ENCODE results near the gene JARID2.

Gene JARID2

DNA sequence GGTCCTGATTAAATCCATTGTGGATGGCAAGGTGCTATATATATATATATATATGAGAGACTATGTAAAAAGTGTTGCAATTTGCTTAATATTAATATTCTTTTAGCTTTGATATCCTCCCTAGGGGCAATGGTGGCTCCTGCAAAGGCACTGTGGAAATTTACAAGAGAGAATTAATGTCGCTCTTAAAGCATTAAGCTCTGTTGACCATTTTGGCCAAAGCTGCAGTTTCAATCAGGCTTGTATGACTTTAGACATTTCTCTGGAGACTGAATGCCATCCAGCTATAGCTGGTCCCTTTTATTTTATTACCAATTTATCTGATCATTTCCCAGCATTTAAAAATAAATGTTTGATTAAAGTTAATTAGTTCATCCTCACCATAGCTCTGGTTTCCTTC is 155.3 kb downstream of the JARID2 start:
- Histone ChIP-seq H3K27ac (ENCODE audit: low read depth, low read length) (no peak overlapping the region), H3K9ac (ENCODE audit: low read length in 5 of 5) (no peak overlapping the region)

DNA sequence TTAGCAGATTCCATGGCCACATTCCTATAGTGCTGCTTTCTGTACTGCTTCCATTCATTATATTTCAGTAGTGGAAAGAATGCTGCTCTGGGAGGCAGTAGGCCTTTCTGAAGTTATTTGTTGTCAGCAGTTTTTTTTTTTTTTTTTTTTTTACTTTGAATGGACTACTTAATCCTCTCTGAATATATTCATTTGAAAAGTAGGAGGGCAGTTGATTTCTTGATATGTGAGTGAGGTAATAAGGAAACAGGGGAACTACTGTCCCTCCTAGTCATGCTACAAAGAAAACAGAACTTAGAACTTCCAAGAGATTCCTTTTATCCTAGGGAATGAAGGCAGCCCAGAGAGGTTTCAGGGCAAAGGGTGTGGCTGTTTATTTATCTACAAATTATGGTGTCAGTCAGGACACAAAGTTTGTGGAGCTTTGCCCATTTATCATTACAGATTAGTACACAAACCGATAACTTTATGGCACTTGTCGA is 155.9 kb downstream of the JARID2 start:
- H3K9me3 ChIP-seq (ENCODE audit: control insufficient read depth in 5 of 5, low read length in 5 of 5): no peaks in the 10 kb centered on the region
- H3K4me3 ChIP-seq (ENCODE audit: low read depth in 1 of 5, low read length in 5 of 5): no peak overlapping the region
- H3K9ac ChIP-seq (ENCODE audit: low read length in 5 of 5): no peak overlapping the region
- no peak overlapping the region for H3K27ac ChIP-seq (ENCODE audit: low read depth, low read length)
- peaks cover 4 to 44% (median 35%) of the 10 kb centered on the region in 5 donors for H3K4me1 ChIP-seq (ENCODE audit: control insufficient read depth in 5 of 5, insufficient read depth in 5 of 5, low read length in 5 of 5)
- no peaks in the 10 kb centered on the region for H3K27me3 ChIP-seq (ENCODE audit: control insufficient read depth in 5 of 5, insufficient read depth in 4 of 5, low read length in 5 of 5)
- H3K36me3 ChIP-seq (ENCODE audit: control insufficient read depth in 5 of 5, insufficient read depth in 5 of 5, low read length in 5 of 5): no peaks in the 10 kb centered on the region

More for the DNA sequence above, 155.3 kb downstream of the JARID2 start:
- peaks cover 4 to 47% (median 35%) of the 10 kb centered on the region in 5 donors for H3K4me1 ChIP-seq (ENCODE audit: control insufficient read depth in 5 of 5, insufficient read depth in 5 of 5, low read length in 5 of 5)
- H3K36me3 ChIP-seq (ENCODE audit: control insufficient read depth in 5 of 5, insufficient read depth in 5 of 5, low read length in 5 of 5): no peaks in the 10 kb centered on the region
- no peaks in the 10 kb centered on the region for H3K27me3 ChIP-seq (ENCODE audit: control insufficient read depth in 5 of 5, insufficient read depth in 4 of 5, low read length in 5 of 5)
- H3K4me3 ChIP-seq (ENCODE audit: low read depth in 1 of 5, low read length in 5 of 5): no peak overlapping the region
- H3K9me3 ChIP-seq (ENCODE audit: control insufficient read depth in 5 of 5, low read length in 5 of 5): no peaks in the 10 kb centered on the region

DNA sequence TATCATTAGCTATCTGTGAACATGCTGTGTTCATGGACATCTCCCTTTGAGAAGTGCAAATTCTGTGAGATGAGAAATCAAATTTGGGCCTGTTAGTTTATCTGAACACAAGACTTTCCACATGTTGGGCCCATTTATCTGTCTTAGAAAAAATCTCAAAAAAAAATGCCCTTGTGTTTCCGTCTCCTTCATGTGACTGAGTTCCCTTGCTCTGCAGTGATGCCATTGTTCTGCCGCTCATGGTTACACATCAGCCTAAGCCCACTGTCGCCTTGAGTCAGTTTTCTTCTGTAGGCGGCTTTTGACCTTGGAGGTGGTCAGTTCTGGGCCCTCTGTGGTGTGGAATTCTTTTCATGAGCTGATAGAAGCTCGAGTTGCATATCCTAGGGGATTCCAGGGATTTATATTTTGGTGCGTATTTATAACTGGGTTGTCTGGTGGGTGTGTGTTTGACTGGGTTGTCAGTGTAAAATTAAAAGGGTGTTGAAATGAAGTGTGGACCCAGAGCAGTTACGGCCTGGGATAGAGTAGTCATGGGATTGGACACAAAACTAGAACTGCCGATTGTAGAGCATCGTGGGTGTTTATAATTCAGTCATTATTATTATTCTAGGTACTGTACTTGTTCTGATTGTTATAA is 156.7 kb downstream of the JARID2 start:
- H3K9ac ChIP-seq (ENCODE audit: low read length in 5 of 5): no peak overlapping the region
- H3K27me3 ChIP-seq (ENCODE audit: control insufficient read depth in 5 of 5, insufficient read depth in 4 of 5, low read length in 5 of 5): no peaks in the 10 kb centered on the region
- H3K36me3 ChIP-seq (ENCODE audit: control insufficient read depth in 5 of 5, insufficient read depth in 5 of 5, low read length in 5 of 5): no peaks in the 10 kb centered on the region
- no peak overlapping the region for H3K4me3 ChIP-seq (ENCODE audit: low read depth in 1 of 5, low read length in 5 of 5)
- H3K27ac ChIP-seq (ENCODE audit: low read depth, low read length): no peak overlapping the region
- H3K4me1 ChIP-seq (ENCODE audit: control insufficient read depth in 5 of 5, insufficient read depth in 5 of 5, low read length in 5 of 5): peaks cover 4 to 40% (median 35%) of the 10 kb centered on the region in 5 donors
- H3K9me3 ChIP-seq (ENCODE audit: control insufficient read depth in 5 of 5, low read length in 5 of 5): no peaks in the 10 kb centered on the region

DNA sequence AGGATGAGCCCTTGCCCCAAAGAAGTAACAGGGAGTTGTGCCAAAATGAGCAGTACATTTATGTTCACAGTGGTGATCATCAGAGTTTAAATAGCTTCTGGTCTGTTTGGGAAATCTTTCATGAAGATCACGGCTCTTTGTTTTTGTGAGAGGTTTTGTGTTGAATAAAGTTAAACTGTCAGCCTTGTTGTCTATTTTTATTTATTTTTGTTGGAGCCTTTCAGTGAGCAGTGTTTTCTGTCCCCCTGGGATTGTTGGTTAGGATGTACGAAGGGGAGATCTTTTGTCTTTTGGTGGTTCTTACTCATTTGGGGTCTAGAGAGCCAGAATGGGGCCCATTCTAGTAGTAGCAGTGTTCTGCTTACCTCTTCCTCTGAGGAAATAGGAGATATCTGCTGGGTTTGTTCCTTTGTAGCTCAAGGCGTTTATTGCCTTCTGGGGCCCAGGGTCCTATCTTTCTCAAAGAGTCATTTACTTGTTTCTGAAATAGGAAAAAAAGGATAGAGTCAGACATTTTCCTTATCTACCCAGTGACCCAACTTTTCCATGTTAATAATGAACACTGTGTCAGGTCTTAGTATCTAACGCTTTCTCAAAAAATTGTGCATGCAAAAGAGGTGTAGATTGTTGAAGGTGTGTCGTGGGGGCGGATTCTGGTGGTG is 157.4 kb downstream of the JARID2 start:
- no peak overlapping the region for H3K9ac ChIP-seq (ENCODE audit: low read length in 5 of 5)
- no peaks in the 10 kb centered on the region for H3K9me3 ChIP-seq (ENCODE audit: control insufficient read depth in 5 of 5, low read length in 5 of 5)
- H3K4me3 ChIP-seq (ENCODE audit: low read depth in 1 of 5, low read length in 5 of 5): no peak overlapping the region
- H3K36me3 ChIP-seq (ENCODE audit: control insufficient read depth in 5 of 5, insufficient read depth in 5 of 5, low read length in 5 of 5): no peaks in the 10 kb centered on the region
- no peaks in the 10 kb centered on the region for H3K27me3 ChIP-seq (ENCODE audit: control insufficient read depth in 5 of 5, insufficient read depth in 4 of 5, low read length in 5 of 5)
- H3K4me1 ChIP-seq (ENCODE audit: control insufficient read depth in 5 of 5, insufficient read depth in 5 of 5, low read length in 5 of 5): peaks cover 4 to 39% (median 35%) of the 10 kb centered on the region in 5 donors
- no peak overlapping the region for H3K27ac ChIP-seq (ENCODE audit: low read depth, low read length)

DNA sequence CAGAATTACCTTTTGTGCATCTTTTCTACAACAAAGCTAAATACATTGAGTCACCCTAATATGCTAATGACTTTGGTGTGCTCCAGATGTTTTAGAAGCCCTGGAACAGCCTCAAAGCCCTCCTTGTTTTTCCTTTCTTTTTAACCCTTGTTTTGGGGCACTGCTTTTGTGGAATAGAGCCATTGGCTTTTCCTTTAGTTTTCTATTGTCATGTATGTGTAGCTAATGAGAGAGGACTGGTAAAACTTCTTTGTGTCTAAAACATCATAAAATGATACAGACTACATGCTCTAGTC is 158.8 kb downstream of the JARID2 start:
- no peak overlapping the region for H3K27ac ChIP-seq (ENCODE audit: low read depth, low read length)

DNA sequence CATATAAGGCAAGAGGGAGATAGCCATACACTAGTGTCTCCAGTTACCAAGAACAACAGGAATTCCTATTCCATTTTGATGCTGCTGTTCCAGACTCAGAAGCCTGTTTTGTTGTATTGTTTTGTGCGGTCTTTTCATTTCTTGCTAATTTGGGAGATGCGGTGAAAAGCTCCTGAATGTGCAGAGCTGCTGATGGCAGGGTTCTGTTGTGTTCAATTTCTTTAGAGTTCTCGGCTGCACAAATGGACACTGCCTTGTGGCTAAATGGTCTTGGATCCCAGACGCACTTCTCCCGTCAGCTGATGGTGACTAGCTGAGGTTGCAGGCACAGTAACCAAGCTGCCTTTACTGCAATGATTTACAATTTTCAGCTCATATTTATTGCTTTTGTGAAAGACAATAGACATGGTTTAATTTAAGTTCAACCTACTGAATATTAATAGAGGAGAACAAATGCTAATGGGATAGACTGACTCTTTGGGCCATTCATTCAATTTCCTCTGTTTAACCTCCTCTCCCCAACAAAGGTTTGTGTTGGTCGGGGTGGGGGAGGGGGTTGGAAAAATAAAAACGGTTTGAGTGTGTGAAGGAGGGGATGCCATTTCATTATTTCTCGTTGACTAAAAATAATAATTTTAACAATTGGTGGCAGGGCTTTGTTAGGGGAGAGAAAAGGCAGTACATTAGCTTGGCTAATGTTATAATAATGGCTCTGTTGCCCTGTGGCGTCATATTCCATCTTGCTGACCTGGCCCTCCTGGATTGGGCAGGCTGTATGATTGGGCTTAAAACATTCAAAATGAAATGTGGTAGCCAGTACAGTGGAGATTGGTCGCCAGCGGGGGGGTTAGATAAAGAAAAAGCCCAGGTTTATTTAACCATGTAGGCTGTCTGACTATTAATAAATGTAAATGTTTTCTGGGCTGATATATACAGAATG is 159.5 kb downstream of the JARID2 start:
- no peak overlapping the region for H3K27ac ChIP-seq (ENCODE audit: low read depth, low read length)
- no peaks in the 10 kb centered on the region for H3K27me3 ChIP-seq (ENCODE audit: control insufficient read depth in 5 of 5, insufficient read depth in 4 of 5, low read length in 5 of 5)
- H3K9me3 ChIP-seq (ENCODE audit: control insufficient read depth in 5 of 5, low read length in 5 of 5): no peaks in the 10 kb centered on the region
- H3K9ac ChIP-seq (ENCODE audit: low read length in 5 of 5): no peak overlapping the region
- peaks cover 0 to 21% (median 16%) of the 10 kb centered on the region in 5 donors for H3K4me1 ChIP-seq (ENCODE audit: control insufficient read depth in 5 of 5, insufficient read depth in 5 of 5, low read length in 5 of 5)
- no peak overlapping the region for H3K4me3 ChIP-seq (ENCODE audit: low read depth in 1 of 5, low read length in 5 of 5)
- H3K36me3 ChIP-seq (ENCODE audit: control insufficient read depth in 5 of 5, insufficient read depth in 5 of 5, low read length in 5 of 5): no peaks in the 10 kb centered on the region

More for the DNA sequence above, 158.8 kb downstream of the JARID2 start:
- Histone ChIP-seq H3K9me3 (ENCODE audit: control insufficient read depth in 5 of 5, low read length in 5 of 5) (no peaks in the 10 kb centered on the region), H3K36me3 (ENCODE audit: control insufficient read depth in 5 of 5, insufficient read depth in 5 of 5, low read length in 5 of 5) (no peaks in the 10 kb centered on the region), H3K4me1 (ENCODE audit: control insufficient read depth in 5 of 5, insufficient read depth in 5 of 5, low read length in 5 of 5) (peaks cover 2 to 29% (median 23%) of the 10 kb centered on the region in 5 donors), H3K4me3 (ENCODE audit: low read depth in 1 of 5, low read length in 5 of 5) (no peak overlapping the region), H3K27me3 (ENCODE audit: control insufficient read depth in 5 of 5, insufficient read depth in 4 of 5, low read length in 5 of 5) (no peaks in the 10 kb centered on the region), H3K9ac (ENCODE audit: low read length in 5 of 5) (no peak overlapping the region)

DNA sequence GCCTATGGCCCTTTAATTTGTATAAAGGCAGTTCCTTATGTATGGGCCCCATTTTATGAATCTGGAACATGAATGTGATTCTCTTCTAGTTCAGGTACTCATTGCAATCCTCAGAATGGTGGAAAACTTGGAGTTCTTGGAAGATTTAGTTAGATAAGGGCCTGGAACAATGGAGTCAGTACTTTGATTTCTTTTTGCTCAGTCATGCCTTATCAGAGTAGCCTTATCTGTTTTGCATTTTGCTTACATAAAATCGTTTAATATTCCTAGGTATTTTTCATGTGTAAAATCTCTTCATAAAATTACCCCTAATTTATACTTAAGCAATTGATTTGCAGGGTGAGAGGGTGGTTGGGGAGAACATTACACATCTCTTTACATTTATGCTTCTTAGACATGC is 160.6 kb downstream of the JARID2 start:
- no peak overlapping the region for H3K9ac ChIP-seq (ENCODE audit: low read length in 5 of 5)
- no peaks in the 10 kb centered on the region for H3K9me3 ChIP-seq (ENCODE audit: control insufficient read depth in 5 of 5, low read length in 5 of 5)
- no peak overlapping the region for H3K4me3 ChIP-seq (ENCODE audit: low read depth in 1 of 5, low read length in 5 of 5)
- no peak overlapping the region for H3K27ac ChIP-seq (ENCODE audit: low read depth, low read length)
- H3K4me1 ChIP-seq (ENCODE audit: control insufficient read depth in 5 of 5, insufficient read depth in 5 of 5, low read length in 5 of 5): peaks cover 0 to 15% (median 8%) of the 10 kb centered on the region in 5 donors
- no peaks in the 10 kb centered on the region for H3K36me3 ChIP-seq (ENCODE audit: control insufficient read depth in 5 of 5, insufficient read depth in 5 of 5, low read length in 5 of 5)
- no peaks in the 10 kb centered on the region for H3K27me3 ChIP-seq (ENCODE audit: control insufficient read depth in 5 of 5, insufficient read depth in 4 of 5, low read length in 5 of 5)

DNA sequence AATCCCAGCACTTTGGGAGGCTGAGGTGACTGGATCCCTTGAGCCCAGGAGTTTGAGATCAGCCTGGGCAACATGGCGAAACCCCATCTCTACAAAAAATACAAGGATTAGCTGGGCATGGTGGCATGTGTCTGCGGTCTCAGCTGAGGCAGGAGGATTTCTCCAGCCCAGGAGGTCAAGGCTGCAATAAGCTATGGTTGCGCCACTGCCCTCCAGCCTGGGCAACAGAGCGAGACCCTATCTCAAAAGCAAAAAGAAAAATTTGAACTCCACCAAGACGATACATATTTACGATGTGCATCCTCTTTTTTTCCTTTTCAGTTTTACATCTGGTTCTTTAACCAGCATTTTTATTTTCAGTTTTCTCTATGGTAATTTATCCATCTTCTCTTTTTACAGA is 162.1 kb downstream of the JARID2 start:
- Histone ChIP-seq H3K4me1 (ENCODE audit: control insufficient read depth in 5 of 5, insufficient read depth in 5 of 5, low read length in 5 of 5) (peaks cover 0 to 9% (median 8%) of the 10 kb centered on the region in 5 donors), H3K4me3 (ENCODE audit: low read depth in 1 of 5, low read length in 5 of 5) (no peak overlapping the region), H3K27me3 (ENCODE audit: control insufficient read depth in 5 of 5, insufficient read depth in 4 of 5, low read length in 5 of 5) (no peaks in the 10 kb centered on the region), H3K9me3 (ENCODE audit: control insufficient read depth in 5 of 5, low read length in 5 of 5) (no peaks in the 10 kb centered on the region), H3K27ac (ENCODE audit: low read depth, low read length) (no peak overlapping the region), H3K9ac (ENCODE audit: low read length in 5 of 5) (no peak overlapping the region), H3K36me3 (ENCODE audit: control insufficient read depth in 5 of 5, insufficient read depth in 5 of 5, low read length in 5 of 5) (no peaks in the 10 kb centered on the region)

DNA sequence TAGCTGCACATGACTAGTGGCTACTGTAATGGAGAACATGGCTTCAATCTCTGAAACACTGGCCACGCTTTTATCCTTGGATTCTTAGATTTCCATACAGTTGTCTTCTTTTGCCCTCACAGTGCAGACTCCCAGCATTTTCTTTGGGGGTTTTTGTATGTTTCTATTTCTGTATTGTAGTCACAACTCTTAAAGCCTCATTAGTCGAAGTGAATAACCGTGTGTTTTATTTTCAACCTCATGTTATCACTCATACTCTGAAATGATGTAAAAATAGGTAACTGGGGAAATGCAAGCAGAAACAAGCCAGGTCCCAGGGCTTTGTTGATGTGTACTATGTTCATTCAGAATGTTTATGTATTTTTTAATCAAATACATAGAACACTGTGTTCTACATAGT is 162.9 kb downstream of the JARID2 start:
- no peak overlapping the region for H3K27ac ChIP-seq (ENCODE audit: low read depth, low read length)
- H3K36me3 ChIP-seq (ENCODE audit: control insufficient read depth in 5 of 5, insufficient read depth in 5 of 5, low read length in 5 of 5): no peaks in the 10 kb centered on the region
- H3K27me3 ChIP-seq (ENCODE audit: control insufficient read depth in 5 of 5, insufficient read depth in 4 of 5, low read length in 5 of 5): no peaks in the 10 kb centered on the region
- H3K4me3 ChIP-seq (ENCODE audit: low read depth in 1 of 5, low read length in 5 of 5): no peak overlapping the region
- H3K9ac ChIP-seq (ENCODE audit: low read length in 5 of 5): no peak overlapping the region
- peaks cover 0 to 9% (median 8%) of the 10 kb centered on the region in 5 donors for H3K4me1 ChIP-seq (ENCODE audit: control insufficient read depth in 5 of 5, insufficient read depth in 5 of 5, low read length in 5 of 5)
- no peaks in the 10 kb centered on the region for H3K9me3 ChIP-seq (ENCODE audit: control insufficient read depth in 5 of 5, low read length in 5 of 5)
